ENCODE measurements around the gene GALNT18.

GALNT18 gene

GRCh38 chr11:11426226-11426952 is 195.4 kb downstream of the GALNT18 start:
- DNase-seq = no peak

GRCh38 chr11:11425806-11426205 is 196.0 kb downstream of the GALNT18 start:
- DNase-seq = no peak

GRCh38 chr11:11424688-11425087 is 197.1 kb downstream of the GALNT18 start:
- DNase-seq = no peak

- DNase-seq = no peak
Measured at GRCh38 chr11:11422411-11423128, 199.2 kb downstream of the GALNT18 start.

GRCh38 chr11:11421509-11421908 is 200.3 kb downstream of the GALNT18 start:
- no peak for DNase-seq

- no peak for DNase-seq
Measured at GRCh38 chr11:11420899-11421285, 200.9 kb downstream of the GALNT18 start.

- DNase-seq = no peak
Measured at GRCh38 chr11:11420191-11420898, 201.5 kb downstream of the GALNT18 start.

- DNase-seq = no peak
Measured at GRCh38 chr11:11419747-11420146, 202.1 kb downstream of the GALNT18 start.

GRCh38 chr11:11416917-11417316 is 204.9 kb downstream of the GALNT18 start:
- DNase-seq = no peak

GRCh38 chr11:11416502-11416901 is 205.3 kb downstream of the GALNT18 start:
- no peak for DNase-seq

GRCh38 chr11:11415901-11416300 is 205.9 kb downstream of the GALNT18 start:
- DNase-seq = no peak

GRCh38 chr11:11414996-11415395 is 206.8 kb downstream of the GALNT18 start:
- DNase-seq = no peak

- no peak for DNase-seq
Measured at GRCh38 chr11:11413776-11414175, 208.0 kb downstream of the GALNT18 start.

- DNase-seq = no peak
Measured at GRCh38 chr11:11411401-11411985, 210.3 kb downstream of the GALNT18 start.

- no peak for DNase-seq
Measured at GRCh38 chr11:11409901-11410300, 211.9 kb downstream of the GALNT18 start.

- no peak for DNase-seq
Measured at GRCh38 chr11:11409224-11409623, 212.6 kb downstream of the GALNT18 start.

- DNase-seq = no peak
Measured at GRCh38 chr11:11408436-11409221, 213.2 kb downstream of the GALNT18 start.

GRCh38 chr11:11407763-11408084 is 214.1 kb downstream of the GALNT18 start:
- no peak for DNase-seq

- no peak for DNase-seq
Measured at GRCh38 chr11:11407065-11407762, 214.6 kb downstream of the GALNT18 start.

GRCh38 chr11:11406652-11407051 is 215.2 kb downstream of the GALNT18 start:
- DNase-seq = no peak

- DNase-seq = no peak
Measured at GRCh38 chr11:11403763-11404725, 217.8 kb downstream of the GALNT18 start.
